ENCODE measurements around the gene PPIP5K1.
"Not testable (repeated sequence)": the region's sequence is repeated elsewhere in the genome, so short reads cannot be mapped to it uniquely, and the experiment has no call there.

The PPIP5K1 gene

DNA sequence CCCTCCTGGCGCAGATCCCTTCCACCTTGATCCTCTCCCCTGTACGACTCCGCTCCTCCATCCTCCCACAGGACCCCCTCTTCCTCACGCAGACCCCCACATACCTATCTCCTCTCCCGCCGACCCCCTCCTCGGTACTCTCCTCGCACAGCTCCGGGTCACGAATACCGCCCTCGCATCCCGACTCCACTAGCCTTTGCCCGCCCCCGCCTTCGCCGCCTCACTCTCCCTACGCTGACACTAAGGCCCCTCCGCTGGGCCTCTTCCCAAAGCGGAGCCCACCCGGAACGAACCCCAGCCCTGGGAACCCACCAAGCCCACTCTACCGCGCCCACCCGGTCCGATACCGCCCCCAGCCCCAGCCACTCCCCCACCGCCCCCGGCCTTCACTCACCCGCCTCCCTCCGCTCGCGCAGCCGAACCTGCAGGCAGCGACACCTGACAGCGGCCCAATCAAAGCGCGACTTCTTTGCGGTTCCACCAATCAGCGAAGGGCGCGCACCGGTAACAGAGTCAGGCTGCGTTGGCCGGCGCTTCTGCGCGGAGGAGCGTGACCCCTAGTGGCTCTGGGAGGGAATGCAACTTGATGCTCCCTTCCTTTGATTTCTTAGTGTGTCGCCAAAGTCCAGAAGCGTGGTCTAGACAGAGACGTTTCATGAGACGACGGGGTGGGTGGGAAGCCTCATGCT, at the start of gene PPIP5K1:
TSS of gene PPIP5K1 (minus strand) at position 431 of the 689 bp plus-strand sequence. CDS start 5,704 bp downstream, outside the sequence.
- not testable (repeated sequence) for DNase-seq

DNA sequence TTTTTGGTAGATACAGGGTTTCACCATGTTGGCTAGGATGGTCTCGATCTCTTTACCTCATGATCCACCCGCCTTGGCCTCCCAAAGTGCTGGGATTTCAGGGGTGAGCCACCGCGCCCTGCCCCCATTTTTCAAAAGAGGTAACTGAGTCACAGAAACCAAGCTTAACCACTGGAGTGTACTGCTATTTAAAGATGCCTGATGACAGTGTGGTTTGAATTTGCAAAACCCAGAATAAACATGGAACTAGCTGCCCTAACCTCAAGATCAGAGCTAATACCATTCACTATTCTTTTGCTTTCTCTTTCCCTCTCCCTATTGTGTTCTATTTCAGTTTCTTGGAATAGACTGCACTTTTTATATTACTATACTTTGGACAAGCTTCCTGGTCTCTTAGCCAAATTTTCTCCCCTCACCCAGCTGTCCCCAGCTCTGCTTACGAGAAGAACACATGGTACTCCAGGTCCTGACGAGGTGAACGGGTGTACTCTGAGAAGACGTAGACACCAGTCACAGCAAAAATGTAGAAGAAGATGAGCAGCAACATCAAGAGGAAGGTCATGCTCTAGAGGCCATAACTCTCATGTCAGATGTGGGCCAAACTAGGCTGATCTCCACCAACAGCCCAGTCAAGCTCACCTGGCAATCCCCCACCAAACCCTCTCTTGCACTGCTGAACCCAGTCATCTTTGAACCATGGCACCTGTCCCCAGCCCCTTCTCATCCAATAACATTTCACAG, 48.6 kb upstream of the PPIP5K1 start:
- DNase-seq = not testable (repeated sequence)

DNA sequence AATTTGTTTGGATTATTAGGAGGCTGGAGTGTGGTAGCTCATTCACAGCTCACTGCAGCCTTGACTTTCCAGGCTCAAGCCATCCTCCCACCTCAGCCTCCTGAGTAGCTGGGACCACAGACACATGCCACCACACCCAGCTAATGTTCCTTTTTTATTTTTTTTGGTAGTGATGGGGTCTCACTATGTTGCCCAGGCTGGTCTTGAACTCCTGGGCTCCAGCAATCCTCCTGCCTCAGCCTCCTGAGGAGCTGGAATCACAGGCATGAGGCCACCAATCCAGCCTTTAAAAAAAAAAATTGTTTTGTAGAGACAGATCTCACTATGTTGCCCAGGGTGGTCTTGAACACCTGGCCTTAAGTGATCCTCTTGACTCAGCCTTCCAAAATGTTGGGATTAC, 36.9 kb upstream of the PPIP5K1 start:
- not testable (repeated sequence) for DNase-seq

DNA sequence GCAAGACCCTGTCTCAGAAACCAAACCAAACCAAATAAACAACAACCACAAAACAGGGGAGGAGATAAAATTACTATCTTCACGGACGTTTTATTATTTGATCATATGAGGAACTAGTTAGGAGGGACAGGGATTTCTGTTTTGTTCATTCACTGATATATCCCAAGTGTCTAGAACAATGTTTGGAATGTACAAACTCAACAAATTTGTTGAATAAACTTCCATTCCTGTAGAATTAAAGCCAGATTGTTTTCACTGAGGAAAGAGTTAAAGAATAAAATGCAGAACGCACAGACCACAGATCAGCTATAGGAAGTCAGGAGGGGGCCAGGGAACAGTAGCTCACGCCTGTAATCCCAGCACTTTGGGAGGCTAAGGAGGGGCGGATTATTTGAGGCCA, 35.1 kb upstream of the PPIP5K1 start:
- no peak for DNase-seq

DNA sequence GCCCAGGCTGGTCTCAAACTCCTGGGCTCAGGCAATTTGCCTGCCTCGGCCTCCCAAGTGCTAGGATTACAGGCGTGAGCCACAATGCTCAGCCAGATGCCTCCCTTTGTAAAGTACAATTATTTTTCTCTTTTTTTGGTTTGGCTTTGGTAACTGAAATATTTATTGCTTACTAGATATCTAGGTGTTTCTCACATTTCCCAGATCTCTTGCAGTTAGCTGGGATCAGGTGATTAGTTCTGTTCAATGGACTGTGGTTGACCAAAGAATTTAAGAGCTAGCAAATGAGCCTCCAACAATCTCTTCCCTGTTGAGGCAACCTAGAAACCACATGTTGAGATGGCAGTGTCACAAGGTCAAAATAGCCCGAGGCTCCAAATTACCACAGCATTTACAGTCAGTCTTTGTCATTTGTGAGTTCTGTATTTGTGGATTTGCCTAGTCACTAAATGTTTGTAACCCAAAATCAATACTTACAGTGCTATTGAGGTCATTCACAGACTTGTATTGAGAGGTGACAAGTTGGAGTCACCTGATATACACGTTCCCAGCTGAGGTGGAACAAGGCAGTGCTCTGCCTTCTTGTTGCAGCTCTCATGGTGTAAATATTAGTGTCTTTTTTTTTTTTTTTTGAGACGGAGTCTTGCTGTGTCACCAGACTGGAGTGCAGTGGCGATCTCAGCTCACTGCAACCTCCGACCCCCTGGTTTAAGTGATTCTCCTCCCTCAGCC, 32.2 kb upstream of the PPIP5K1 start:
- DNase-seq = not testable (repeated sequence)

DNA sequence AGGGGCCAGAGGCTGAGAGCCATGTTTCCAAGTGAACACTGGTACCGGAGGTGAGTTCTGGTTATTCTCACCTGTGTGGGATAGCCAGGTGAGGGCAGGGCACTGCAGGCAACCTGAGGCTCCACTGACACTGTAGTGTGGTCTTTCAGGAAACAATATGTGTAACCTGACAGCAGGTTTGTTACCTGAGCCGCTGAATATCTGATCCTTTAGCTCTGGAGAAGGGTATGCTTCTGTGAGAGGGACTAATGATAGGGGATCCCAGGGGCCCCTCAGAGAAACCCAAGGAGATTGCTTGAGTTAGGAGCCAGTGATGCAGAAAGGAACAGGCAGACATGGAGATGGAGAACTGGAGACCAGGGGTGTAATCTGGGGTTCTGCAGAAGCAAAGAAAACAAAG, 28.7 kb upstream of the PPIP5K1 start, which contains the start of gene STRC:
TSS of gene STRC (minus strand) at position 101 of the 400 bp plus-strand sequence. CDS start at position 23, 78 bp downstream.
- DNase-seq = not testable (repeated sequence)

DNA sequence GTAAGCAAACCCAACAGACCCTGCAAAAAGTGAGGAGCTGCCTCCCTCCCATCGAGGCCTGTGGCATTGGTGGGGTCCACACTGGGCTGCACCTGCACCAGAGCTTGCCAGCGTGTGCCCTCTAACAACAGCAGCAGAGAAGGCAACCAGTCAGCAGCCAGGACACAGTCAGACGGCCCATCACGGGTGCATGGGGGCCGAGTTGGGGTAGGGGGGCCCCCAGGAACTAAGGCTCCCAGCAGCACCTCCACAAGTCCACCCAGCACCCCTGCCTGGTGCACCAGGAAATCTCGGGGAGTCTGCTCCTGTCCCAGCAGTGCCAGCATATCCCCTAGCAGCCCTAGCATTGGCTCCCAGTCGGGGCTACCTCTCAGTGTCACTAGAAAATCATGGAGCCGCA, 27.7 kb upstream of the PPIP5K1 start:
- DNase-seq = not testable (repeated sequence)

DNA sequence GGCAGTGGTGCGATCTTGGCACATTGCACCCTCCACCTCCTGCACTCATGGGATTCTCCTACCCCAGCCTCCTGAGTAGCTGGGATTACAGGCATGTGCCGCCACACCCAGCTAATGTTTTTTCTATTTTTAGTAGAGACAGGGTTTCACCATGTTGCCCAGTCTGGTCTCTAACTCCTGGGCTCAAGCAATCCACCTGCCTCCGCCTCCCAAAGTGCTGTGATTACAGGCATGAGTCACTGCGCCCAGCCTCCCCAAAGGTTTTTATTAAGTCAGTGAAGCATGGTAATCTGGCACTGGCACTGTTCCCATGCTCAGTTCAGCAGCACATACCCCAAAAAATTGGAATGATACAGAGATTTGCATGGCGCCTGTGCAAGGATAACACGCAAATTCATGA, 12.2 kb upstream of the PPIP5K1 start:
- not testable (repeated sequence) for DNase-seq

DNA sequence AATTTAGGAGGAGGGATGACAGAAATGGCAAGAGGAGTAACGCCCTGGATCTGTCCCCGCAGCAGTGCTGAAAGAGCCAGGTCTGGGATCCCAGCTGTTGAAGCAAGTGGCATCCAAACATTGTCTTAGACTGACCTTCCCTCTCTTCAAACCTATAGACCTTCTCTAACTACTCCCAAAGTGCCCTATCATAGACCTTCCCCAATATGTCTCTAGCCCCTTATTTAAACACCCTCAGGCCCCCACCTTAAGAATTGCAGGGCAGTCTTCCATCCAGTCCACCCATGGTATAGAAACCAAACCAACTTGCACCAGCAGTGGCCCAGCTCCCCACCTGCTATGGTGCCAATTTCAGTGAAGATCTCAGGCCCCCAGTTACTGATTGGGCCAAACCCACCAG, 10.2 kb upstream of the PPIP5K1 start:
- DNase-seq = not testable (repeated sequence)

DNA sequence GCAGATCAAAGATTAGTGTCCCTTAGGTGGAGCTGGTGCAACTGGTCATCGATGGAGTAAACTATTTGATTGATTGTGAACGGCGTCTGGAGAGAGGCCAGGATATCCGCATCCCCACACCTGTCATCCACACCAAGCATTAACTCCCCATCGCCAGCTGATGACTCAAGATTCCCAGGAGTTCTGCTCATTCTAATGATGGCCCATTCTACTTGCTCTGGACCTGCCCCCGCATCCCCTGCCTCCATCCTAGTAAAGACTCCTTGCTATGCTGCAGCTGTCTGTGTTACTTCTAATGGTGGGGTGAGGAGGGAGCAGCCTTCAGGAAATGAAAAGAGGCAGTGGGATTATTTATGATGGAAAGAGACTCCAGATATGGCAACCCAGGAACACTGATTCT, 9.1 kb upstream of the PPIP5K1 start:
- DNase-seq = not testable (repeated sequence)

DNA sequence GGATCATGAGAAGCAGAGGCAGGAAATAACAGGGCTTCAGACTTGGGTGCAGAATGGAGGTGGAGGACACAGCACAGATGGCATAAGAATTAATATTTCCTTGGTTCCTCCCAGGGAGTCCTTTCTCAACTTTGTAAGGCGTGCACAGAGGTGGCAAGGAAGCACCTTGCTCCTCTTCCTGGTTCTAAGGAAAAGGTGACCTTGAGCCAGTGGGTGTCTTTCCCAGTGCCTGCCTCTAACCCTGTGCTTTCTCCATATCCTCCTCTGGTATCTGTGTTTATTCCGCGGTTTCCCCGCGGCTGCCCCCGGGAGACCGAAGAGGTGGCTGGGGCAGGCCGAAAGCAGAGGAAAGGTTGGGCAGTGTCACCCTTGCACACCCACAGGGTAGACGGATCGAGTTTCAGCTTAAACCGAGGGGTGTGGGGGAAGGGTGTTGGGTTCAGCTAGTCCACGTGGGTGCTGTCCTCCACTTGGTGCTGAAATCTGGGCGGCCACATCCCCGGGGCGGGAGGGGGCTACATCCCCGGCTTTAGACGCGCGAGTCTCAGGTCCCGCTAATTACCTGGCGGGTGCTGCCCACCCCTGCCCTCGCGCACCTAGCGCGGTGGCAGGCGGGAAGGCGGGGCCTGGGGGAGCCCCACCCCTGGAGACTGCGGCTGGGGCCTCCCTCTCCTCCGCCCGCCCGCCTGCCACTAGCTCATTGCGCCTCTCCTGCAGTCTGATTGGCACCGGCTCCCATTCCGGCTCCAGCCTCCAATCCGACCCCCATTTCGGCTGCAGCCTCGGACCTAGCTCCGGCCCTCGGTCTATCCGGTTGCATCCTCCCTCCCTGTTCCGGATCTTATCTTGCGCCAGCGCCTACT, 3.6 kb upstream of the PPIP5K1 start, which contains the start of gene CKMT1B:
TSS of gene CKMT1B (plus strand) at position 700 of the 863 bp plus-strand sequence. CDS start 192 bp downstream, outside the sequence.
- DNase-seq = not testable (repeated sequence)

DNA sequence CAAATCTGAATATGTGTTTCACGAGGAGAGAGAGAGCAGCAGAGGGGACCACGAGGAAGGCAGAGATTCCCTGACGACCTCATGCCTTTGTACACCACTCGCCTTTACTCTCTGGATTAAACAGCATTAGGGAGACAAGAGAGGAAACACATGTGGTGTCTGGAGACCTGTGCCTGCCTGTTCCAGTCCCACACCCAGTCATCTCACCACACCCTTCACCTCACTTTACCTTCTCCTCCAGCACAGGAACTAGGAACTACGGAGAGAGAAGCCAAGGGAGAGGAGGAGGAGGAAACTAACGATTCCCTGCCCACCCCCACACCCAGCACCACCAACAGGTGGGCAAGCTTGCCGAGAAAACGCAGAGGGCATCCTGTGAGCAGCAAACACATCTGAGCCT, 2.8 kb upstream of the PPIP5K1 start:
- not testable (repeated sequence) for DNase-seq

DNA sequence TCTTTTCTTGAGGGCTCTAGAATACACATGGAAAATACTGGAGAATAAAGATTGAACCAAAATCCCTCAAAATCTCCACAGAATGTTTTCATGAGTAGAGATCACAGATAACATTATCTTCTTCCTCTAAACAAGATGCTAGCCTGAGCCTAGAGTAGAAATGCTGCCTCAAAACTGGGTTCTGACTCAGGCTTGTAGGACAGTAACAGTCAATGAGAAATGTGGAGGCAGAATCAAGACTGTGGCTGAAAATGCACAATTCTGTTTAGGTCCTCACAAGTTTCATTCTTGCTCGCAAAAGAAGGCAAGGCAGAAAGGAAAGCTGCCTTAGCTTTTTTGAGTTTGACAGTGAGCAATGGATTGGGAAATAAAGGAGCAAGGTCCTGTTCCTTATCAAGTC, 15.4 kb downstream of the PPIP5K1 start:
- DNase-seq = not testable (repeated sequence)

DNA sequence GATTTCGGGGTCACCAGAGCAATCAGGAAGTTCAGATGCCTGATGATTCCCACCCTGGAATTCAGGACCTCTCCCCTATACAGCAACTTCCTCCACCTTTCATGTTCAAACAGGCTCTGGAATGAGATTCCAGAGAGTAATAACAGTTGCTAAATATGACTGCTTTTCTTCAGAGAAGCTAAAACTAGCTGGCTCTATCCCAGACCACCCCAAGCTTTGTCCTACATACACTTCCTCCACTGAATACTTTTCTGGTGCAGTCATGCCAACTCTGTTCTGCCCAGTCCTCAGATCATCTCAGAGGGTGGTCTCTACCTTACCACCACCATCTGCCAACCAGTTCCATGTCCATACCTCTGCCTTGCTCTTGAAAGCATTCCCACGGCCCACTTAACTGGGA, 23.4 kb downstream of the PPIP5K1 start:
- DNase-seq = not testable (repeated sequence)

DNA sequence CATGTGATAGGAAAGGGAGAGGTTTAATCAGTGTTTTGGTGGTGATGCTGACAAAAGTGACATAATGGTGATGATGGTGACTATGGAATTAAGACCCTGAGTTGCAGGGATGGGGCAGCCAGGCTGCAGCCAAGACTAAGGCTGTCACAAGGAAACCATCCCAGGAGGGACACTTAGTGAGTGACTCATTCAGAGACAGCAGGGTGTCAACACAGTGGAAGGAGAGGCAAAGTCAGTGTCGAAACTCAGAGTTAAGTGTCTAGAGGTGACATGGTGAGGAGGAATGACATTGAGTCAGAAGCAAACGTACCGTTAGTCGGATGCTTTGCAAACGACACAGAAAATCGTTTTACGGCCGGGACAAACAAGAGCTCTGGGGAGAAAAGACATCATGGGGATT, 26.2 kb downstream of the PPIP5K1 start:
- not testable (repeated sequence) for DNase-seq

DNA sequence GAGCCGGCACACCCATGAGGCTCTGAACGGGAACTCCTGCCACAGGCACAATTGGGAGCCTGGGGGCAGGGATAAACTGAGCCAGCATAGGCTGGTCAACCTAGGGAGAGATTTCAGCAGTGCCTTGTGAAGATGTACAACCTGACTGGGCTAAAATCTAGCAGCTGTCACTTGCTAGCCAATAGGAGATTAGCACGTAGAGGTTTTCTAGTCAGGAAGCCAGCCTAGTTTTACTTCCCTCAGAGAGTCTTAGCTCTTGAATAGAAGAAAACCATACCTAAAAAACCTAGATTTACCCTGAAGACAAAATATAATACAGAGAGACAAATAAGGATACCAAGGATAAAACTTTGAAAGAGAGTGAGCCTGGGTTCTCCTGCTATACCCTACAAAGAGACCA, 27.3 kb downstream of the PPIP5K1 start:
- DNase-seq = not testable (repeated sequence)

DNA sequence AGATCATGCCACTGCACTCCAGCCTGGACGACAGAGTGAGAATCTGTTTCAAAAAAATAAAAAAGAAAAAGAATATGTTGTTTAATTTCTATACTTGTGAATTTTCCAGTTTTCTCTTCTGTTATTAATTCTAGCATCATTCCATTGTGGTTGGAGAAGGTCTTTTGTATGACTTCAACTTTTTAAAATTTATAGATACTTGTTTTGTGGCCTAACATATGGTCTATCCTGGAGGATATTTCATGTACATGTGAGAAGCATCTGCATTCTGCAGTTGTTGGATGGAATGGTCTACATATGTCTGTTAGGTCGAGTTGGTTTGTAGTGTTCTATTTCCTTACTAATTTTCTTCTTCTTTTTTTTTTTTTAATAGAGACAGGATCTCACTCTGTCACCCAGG, 37.0 kb downstream of the PPIP5K1 start:
- DNase-seq = no peak

DNA sequence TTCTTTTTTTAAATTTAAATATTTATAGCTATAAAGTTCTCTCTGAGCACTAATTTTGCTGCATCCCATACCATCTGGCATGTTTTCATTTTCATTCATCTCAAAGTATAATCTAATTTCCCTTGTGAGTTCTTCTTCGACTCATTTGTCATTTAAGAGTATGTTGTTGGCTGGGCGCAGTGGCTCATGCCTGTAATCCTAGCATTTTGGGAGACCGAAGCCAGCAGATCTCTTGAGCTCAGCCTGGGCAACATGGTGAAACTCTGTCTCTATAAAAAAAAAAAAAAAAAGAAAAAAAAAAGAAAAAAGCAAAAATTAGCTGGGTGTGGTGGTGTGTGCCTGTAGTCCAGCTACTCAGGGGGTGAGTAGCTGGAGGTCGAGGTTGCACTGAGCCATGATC, 37.8 kb downstream of the PPIP5K1 start:
- DNase-seq = no peak

DNA sequence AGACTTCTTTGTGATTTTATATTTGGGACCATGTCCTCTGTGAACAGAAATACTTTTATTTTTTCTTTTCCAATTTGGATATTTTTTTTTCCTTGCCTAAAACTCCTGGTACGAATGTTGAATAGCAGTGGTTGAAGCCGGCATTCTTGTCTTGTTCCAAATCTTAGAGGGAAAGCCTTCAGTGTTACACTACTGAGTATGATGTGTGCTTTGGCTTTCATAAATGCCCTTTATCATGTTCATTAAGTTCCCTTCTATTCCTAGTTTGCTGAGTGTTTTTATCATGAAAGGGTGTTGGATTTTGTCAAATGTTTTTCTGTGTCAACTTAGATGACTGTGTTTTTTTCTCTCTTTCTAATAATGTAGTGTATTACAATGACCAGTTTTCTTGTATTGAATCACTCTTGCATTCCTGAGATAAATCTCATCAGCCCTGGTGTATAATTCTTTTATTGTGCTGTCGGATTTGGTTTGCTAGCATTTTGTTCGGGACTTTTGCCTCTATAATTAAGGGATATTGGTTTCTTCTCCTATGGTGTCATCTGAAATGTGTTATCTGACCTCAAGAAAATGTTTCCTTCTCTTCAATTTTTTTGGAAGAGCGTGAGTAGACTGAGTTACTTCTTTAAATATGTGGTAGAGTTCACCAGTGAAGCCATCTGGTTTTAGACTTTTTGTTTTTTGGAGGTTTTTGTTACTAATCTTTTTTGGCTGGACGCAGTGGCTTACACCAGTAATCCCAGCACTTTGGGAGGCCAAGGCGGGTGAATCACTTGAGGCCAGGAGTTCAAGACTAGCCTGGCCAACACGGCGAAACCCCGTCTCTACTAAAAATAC, 39.3 kb downstream of the PPIP5K1 start:
- DNase-seq = no peak

DNA sequence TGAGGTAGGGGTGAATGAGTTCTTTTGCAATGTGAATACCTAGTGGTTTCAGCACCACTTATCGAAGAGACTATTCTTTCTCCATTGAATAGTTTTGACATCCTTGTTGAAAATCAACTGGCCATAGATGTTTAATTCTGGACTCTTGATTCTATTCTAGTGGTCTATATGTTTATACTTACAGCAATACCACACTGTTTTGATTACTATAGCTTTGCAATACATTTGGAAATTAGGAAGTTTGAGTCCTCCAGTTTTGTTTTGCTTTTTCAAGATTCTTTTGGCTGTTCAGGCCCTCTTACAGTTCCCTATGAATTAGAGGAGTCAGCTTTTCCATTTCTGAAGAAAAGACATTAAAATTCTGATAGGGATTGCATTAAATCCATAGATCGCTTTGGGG, 42.5 kb downstream of the PPIP5K1 start:
- no peak for DNase-seq

DNA sequence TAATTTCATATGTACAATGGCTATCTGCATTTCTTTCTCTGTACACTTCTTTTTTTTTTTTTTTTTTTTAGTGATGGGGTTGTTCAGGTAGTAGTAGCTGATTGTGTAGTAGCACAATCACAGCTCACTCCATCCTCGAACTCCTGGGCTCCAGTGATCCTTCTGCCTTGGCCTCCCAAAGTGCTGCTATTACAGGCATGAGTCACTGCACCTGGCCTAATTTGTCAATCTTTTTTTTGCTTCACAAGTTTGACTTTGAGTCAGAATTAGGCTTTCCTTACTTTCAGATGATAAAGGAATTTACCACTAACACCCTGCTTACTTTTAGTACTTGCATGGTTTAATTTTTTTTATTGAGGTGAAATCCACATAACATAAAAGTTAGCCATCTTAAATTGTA, 44.6 kb downstream of the PPIP5K1 start:
- DNase-seq = no peak
